ENCODE measurements around the gene ASTN2.

DNA sequence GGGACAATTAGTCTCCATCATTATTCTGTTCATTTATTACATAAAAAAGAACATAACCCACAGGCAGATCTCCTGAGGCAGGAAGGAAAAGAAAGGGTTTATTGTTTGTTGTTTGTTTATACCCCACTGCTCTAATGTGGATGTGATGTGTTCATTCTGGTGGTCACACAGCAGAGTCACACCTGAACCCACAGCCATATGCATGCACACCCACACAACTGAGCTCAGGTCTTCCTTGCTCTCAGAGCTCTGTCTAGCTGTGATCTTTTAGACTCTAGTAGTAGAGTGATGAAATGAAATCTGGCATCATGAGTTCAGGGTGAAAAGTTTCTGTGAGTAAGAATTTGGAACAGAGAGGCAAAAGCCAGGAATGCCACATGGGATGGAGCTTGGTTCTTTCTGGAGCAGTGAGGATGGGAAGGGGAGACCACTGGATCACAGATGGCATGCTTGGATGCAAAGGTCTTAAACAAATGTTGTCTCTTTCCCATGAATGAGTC is 1034.3 kb downstream of the ASTN2 start:
- TF ChIP-seq ZBTB33 (IDR thresholded peaks at IDR 0.05) (no peak), CTCF (IDR thresholded peaks at IDR 0.05; ENCODE audit: low read depth, low read length, missing input control) (no peak), TAF1 (conservative IDR thresholded peaks at IDR 0.05) (no peak), RAD21 (IDR thresholded peaks at IDR 0.05) (no peak), REST (IDR thresholded peaks at IDR 0.05) (no peak), GABPA (IDR thresholded peaks at IDR 0.05 in 1 of 2, conservative IDR thresholded peaks at IDR 0.05 in 1 of 2) (no peak), JUND (IDR thresholded peaks at IDR 0.05) (no peak), YY1 (IDR thresholded peaks at IDR 0.05) (no peak)
- TF ChIP-seq, protein P1, sequence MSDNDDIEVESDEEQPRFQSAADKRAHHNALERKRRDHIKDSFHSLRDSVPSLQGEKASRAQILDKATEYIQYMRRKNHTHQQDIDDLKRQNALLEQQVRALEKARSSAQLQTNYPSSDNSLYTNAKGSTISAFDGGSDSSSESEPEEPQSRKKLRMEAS (IDR thresholded peaks at IDR 0.05): no peak

Measured in liver (tissue), 3 donors.